Panc1 (cell line): ENCODE results near the gene ESF1. TPM values are rescaled to one million over a fixed set of nuclear protein-coding genes. Genes with fewer than 3 reads are reported as not detected.

Source experiments
- ATAC-seq: fragments of 200-7000 bp; cut with Tn5 transposase; 2 replicates; pipeline ENCODE4 v1.9.1; 2020; ENCODE audit warnings: mild to moderate bottlenecking, moderate library complexity
- BruUV-seq: library from RNA; stranded (reverse); fragments of 400-500 nt; replicated peaks from 2 replicates; lab custom pipeline; 2021; lab: Mats Ljungman, UMichigan
- CTCF ChIA-PET: fragments of 300-600 bp; sonication (Branson Sonifier 250); formaldehyde crosslinking; loops from one replicate; lab custom pipeline; 2022; ENCODE audit warnings: antibody characterized with exemption; lab: Charles Lee
- POLR2A ChIA-PET: fragments of 300-600 bp; sonication (Branson Sonifier 250); formaldehyde crosslinking; loops from one replicate; lab custom pipeline; 2022; ENCODE audit warnings: antibody characterized with exemption; lab: Charles Lee
- DNase-seq: peaks from one replicate; pipeline ENCODE4 v3.0.0-alpha.2; 2010; ENCODE audit warnings: low read depth, low spot score
- H3K27ac ChIP-seq: 2 replicates; pipeline ENCODE4 v1.5.1; 2011; ENCODE audit warnings: mild to moderate bottlenecking, low read length, inconsistent platforms
- H3K27me3 ChIP-seq: fragments of 200-500 bp; sonication (Bioruptor generic); 2 replicates; pipeline ENCODE4 v1.6.0; 2014; ENCODE audit warnings: low read length, inconsistent platforms; ENCODE audit not compliant: control insufficient read depth, insufficient read depth
- H3K36me3 ChIP-seq: fragments of 200-500 bp; sonication (Bioruptor generic); 2 replicates; pipeline ENCODE4 v1.5.1; 2014; ENCODE audit warnings: inconsistent platforms, mild to moderate bottlenecking, low read length, moderate library complexity; ENCODE audit not compliant: control insufficient read depth, insufficient read depth
- H3K4me1 ChIP-seq: 2 replicates; pipeline ENCODE4 v1.5.1; 2011; ENCODE audit warnings: inconsistent platforms, mild to moderate bottlenecking, low read length, moderate library complexity; ENCODE audit not compliant: control insufficient read depth, insufficient read depth
- H3K4me3 ChIP-seq, 2 experiments: 2 replicates each; pipeline ENCODE4 v1.5.1; 2011 to 2012; ENCODE audit warnings: low read depth in 2 of 2, low read length in 2 of 2, mild to moderate bottlenecking in 2 of 2, inconsistent platforms in 1 of 2, moderate library complexity in 1 of 2
- H3K9me3 ChIP-seq: fragments of 200-500 bp; sonication (Bioruptor generic); 2 replicates; pipeline ENCODE4 v1.5.1; 2014; ENCODE audit warnings: low read depth, mild to moderate bottlenecking, inconsistent platforms, low read length, moderate library complexity; ENCODE audit not compliant: control insufficient read depth, insufficient read depth
- POLR2AphosphoS5 ChIP-seq: IDR thresholded peaks from 2 replicates; pipeline ENCODE4 v1.6.1; 2012; ENCODE audit warnings: mild to moderate bottlenecking, low read depth, low read length, moderate library complexity
- SIN3A ChIP-seq: IDR thresholded peaks from 2 replicates; pipeline ENCODE4 v1.6.1; 2012; ENCODE audit warnings: low read depth, mild to moderate bottlenecking, low read length, moderate library complexity, borderline replicate concordance; ENCODE audit not compliant: insufficient read depth
- TCF7L2 ChIP-seq: IDR thresholded peaks from 2 replicates; pipeline ENCODE4 v1.6.1; 2011; ENCODE audit warnings: mild to moderate bottlenecking, low read depth, low read length, inconsistent platforms
- in situ Hi-C: cut with HindIII; loops from 2 replicates; pipeline ENCODE4 v1.10.0; 2016; ENCODE audit warnings: low sequenced_read_pairs, low pct_unique_long_range_greater_than_20kb
- intact Hi-C: fragments of 100-400 bp; cut with micrococcal nuclease; formaldehyde crosslinking; loops from one replicate; pipeline ENCODE4 v1.10.0; 2022; ENCODE audit not compliant: unreplicated experiment
- total RNA-seq: library from RNA; stranded (reverse); gene quantifications from one replicate; pipeline ENCODE4 v1.2.1, GENCODE V29; 2021; ENCODE audit not compliant: unreplicated experiment
- TF ChIP-seq, protein P1 (sequence below): fragments of 450-650 bp; IDR thresholded peaks from 2 replicates; pipeline ENCODE4 v1.5.1; 2017; ENCODE audit warnings: mild to moderate bottlenecking
- TF ChIP-seq, protein P2 (sequence below), 2 experiments: IDR thresholded peaks; 2 replicates each; pipeline ENCODE4 v1.6.1; 2011 to 2012; ENCODE audit warnings: low read depth in 2 of 2, control low read depth in 1 of 2, low read length in 1 of 2, mild to moderate bottlenecking in 1 of 2, moderate library complexity in 1 of 2; ENCODE audit not compliant: insufficient read depth in 1 of 2

The ESF1 gene
- total RNA-seq, 1 experiment from 2014 or later, result 26.4 TPM

DNA sequence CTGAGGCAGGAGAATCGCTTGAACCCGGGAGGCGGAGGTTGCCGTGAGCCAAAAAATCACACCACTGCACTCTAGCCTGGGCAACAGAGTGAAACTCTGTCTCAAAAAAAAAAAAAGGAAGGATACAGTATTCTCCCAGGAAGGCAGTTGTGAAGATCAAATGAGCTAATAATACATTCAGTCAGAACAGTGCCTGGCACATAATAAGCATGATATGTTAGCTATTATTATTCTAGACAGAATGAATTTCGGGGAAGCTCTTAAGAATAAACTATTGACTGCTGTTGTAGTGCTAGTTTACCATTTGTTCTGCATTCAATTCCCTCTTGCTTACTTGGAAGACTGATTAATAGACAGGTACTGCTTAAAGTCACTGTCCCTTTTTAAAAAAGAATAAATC lies 40.7 kb upstream of the ESF1 start:
- DNase-seq (no peak), ATAC-seq (no peak)
- H3K27ac ChIP-seq, result no peak overlapping the region
- BruUV-seq, result no TSS peak
- no peaks in the 10 kb centered on the region for H3K4me1 ChIP-seq
- TF ChIP-seq SIN3A, result no peak
- TF ChIP-seq, protein P1, sequence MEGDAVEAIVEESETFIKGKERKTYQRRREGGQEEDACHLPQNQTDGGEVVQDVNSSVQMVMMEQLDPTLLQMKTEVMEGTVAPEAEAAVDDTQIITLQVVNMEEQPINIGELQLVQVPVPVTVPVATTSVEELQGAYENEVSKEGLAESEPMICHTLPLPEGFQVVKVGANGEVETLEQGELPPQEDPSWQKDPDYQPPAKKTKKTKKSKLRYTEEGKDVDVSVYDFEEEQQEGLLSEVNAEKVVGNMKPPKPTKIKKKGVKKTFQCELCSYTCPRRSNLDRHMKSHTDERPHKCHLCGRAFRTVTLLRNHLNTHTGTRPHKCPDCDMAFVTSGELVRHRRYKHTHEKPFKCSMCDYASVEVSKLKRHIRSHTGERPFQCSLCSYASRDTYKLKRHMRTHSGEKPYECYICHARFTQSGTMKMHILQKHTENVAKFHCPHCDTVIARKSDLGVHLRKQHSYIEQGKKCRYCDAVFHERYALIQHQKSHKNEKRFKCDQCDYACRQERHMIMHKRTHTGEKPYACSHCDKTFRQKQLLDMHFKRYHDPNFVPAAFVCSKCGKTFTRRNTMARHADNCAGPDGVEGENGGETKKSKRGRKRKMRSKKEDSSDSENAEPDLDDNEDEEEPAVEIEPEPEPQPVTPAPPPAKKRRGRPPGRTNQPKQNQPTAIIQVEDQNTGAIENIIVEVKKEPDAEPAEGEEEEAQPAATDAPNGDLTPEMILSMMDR, result no peak
- TF ChIP-seq POLR2AphosphoS5, result no peak
- TF ChIP-seq TCF7L2, result no peak
- TF ChIP-seq, protein P2, sequence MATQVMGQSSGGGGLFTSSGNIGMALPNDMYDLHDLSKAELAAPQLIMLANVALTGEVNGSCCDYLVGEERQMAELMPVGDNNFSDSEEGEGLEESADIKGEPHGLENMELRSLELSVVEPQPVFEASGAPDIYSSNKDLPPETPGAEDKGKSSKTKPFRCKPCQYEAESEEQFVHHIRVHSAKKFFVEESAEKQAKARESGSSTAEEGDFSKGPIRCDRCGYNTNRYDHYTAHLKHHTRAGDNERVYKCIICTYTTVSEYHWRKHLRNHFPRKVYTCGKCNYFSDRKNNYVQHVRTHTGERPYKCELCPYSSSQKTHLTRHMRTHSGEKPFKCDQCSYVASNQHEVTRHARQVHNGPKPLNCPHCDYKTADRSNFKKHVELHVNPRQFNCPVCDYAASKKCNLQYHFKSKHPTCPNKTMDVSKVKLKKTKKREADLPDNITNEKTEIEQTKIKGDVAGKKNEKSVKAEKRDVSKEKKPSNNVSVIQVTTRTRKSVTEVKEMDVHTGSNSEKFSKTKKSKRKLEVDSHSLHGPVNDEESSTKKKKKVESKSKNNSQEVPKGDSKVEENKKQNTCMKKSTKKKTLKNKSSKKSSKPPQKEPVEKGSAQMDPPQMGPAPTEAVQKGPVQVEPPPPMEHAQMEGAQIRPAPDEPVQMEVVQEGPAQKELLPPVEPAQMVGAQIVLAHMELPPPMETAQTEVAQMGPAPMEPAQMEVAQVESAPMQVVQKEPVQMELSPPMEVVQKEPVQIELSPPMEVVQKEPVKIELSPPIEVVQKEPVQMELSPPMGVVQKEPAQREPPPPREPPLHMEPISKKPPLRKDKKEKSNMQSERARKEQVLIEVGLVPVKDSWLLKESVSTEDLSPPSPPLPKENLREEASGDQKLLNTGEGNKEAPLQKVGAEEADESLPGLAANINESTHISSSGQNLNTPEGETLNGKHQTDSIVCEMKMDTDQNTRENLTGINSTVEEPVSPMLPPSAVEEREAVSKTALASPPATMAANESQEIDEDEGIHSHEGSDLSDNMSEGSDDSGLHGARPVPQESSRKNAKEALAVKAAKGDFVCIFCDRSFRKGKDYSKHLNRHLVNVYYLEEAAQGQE (IDR thresholded peaks at IDR 0.05; ENCODE audit: insufficient read depth in 1 of 2, low read depth in 2 of 2, low read length in 1 of 2), result no peak
- H3K4me3 ChIP-seq, result no peak overlapping the region
- H3K9me3 ChIP-seq, result no peaks in the 10 kb centered on the region
- CTCF ChIA-PET, result no interaction called here
- no peaks in the 10 kb centered on the region for H3K36me3 ChIP-seq
- in situ Hi-C loops (no loop called here), intact Hi-C loops (no loop called here)
- peaks cover 2% of the 10 kb centered on the region for H3K27me3 ChIP-seq
- POLR2A ChIA-PET, result no interaction called here

DNA sequence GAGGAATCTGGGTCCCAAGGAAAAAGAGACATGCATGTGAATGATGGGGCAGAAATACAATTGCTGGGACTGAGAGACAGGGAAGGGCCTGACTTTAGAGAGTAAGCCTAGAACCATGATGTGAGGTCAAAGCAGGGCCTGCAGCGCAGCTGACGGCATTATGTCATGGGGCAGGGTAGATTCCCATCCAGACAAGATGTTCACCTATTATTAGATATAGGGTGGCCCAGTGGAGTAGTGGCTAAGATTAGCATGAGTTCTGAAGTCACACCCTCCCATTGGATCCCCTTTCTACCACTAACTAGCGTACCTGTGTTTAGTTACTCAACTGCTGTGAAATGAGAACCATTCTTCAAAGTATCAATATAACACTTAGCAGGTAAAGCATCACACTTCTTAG lies 39.7 kb upstream of the ESF1 start:
- Histone ChIP-seq H3K27ac (no peak overlapping the region), H3K36me3 (no peaks in the 10 kb centered on the region), H3K4me1 (no peaks in the 10 kb centered on the region), H3K9me3 (no peaks in the 10 kb centered on the region), H3K27me3 (peaks cover 2% of the 10 kb centered on the region), H3K4me3 (no peak overlapping the region)
- TF ChIP-seq SIN3A (no peak), TCF7L2 (no peak)
- TF ChIP-seq, protein P1, result no peak
- TF ChIP-seq, protein P2 (IDR thresholded peaks at IDR 0.05; ENCODE audit: insufficient read depth in 1 of 2, low read depth in 2 of 2, low read length in 1 of 2), result no peak
- ChIA-PET CTCF (no interaction called here), POLR2A (no interaction called here)
- ATAC-seq, result no peak
- intact Hi-C loops (no loop called here), in situ Hi-C loops (no loop called here)
- no TSS peak for BruUV-seq
- no peak for DNase-seq
